ENCODE measurements around the gene IPO4.

DNA sequence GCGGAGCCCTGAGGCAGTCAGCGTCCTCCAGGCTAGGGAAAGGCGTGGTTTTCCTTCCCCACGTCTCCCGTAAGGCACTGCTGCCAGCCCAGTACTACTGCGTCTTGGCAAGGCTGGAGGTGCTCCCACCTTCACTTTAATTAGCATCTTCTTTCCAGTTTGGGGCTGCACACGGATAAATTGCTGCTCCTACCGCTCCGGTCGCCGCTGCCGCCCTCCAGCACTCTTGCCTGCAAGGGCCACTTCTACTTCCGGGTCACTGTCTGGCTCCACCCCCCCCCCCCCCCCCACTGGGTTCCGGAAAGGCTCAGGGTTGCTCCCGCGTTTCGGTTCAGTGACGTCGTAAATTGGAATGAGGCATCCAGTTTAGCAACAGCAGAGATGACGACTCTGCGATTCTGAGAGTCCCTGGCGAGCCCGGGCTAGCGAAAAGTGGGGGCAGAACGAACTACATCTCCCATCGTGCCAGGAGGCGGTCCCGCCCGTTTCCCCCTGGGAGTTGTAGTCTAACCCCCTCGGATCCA is 43.6 kb upstream of the IPO4 start, which contains the start of gene NEDD8:
- TF ChIP-seq, protein P1, sequence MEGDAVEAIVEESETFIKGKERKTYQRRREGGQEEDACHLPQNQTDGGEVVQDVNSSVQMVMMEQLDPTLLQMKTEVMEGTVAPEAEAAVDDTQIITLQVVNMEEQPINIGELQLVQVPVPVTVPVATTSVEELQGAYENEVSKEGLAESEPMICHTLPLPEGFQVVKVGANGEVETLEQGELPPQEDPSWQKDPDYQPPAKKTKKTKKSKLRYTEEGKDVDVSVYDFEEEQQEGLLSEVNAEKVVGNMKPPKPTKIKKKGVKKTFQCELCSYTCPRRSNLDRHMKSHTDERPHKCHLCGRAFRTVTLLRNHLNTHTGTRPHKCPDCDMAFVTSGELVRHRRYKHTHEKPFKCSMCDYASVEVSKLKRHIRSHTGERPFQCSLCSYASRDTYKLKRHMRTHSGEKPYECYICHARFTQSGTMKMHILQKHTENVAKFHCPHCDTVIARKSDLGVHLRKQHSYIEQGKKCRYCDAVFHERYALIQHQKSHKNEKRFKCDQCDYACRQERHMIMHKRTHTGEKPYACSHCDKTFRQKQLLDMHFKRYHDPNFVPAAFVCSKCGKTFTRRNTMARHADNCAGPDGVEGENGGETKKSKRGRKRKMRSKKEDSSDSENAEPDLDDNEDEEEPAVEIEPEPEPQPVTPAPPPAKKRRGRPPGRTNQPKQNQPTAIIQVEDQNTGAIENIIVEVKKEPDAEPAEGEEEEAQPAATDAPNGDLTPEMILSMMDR (IDR thresholded peaks at IDR 0.05), result no peak
- TF ChIP-seq POLR2A (IDR thresholded peaks at IDR 0.05), result no peak
